H1 (cell line): ENCODE data around the gene ITPRIPL2. TPM values are rescaled to one million over a fixed set of nuclear protein-coding genes. Genes with fewer than 3 reads are reported as not detected.

Experiments used
- CTCF ChIA-PET: fragments of 300-600 bp; sonication (Branson Sonifier 250); formaldehyde crosslinking; loops from one replicate; lab custom pipeline; 2021; ENCODE audit not compliant: partially characterized antibody; lab: Charles Lee
- POLR2A ChIA-PET: fragments of 300-600 bp; sonication (Branson Sonifier 250); formaldehyde crosslinking; loops from one replicate; lab custom pipeline; 2021; ENCODE audit warnings: inconsistent platforms; ENCODE audit not compliant: partially characterized antibody; lab: Charles Lee
- DNase-seq, 2 experiments: peaks; one replicate each; pipeline versions ENCODE4 v3.0.0 to v3.0.0-alpha.2; 2010 to 2022; ENCODE audit warnings: low spot score in 2 of 2, low read depth in 1 of 2, mixed read lengths in 1 of 2
- FAIRE-seq: peaks from 2 replicates; lab custom pipeline; 2011; peaks lifted over from hg19 to GRCh38; lab: Jason Lieb, UNC
- H2AFZ ChIP-seq: 2 replicates; pipeline ENCODE4 v1.8.1; 2012; ENCODE audit warnings: low read length, inconsistent platforms
- H2AK5ac ChIP-seq: 2 replicates; pipeline ENCODE4 v1.6.1; 2013; ENCODE audit warnings: low read depth, low read length
- H2BK120ac ChIP-seq: replicated peaks from 2 replicates; pipeline ENCODE3; 2013; ENCODE audit warnings: low read depth, low read length, inconsistent platforms
- H2BK12ac ChIP-seq: 2 replicates; pipeline ENCODE4 v1.6.1; 2013; ENCODE audit warnings: low read depth, low read length
- H2BK15ac ChIP-seq: 2 replicates; pipeline ENCODE4 v1.6.1; 2013; ENCODE audit warnings: low read length
- H2BK20ac ChIP-seq: 2 replicates; pipeline ENCODE4 v1.6.1; 2013; ENCODE audit warnings: low read length
- H2BK5ac ChIP-seq: 2 replicates; pipeline ENCODE4 v1.6.1; 2013; ENCODE audit warnings: low read depth, low read length
- H3K14ac ChIP-seq: 2 replicates; pipeline ENCODE4 v1.6.1; 2013; ENCODE audit warnings: inconsistent platforms; ENCODE audit not compliant: insufficient read length
- H3K18ac ChIP-seq: 2 replicates; pipeline ENCODE4 v1.6.1; 2013; ENCODE audit warnings: low read length; ENCODE audit errors: extremely low read depth
- H3K23ac ChIP-seq: 2 replicates; pipeline ENCODE4 v1.6.1; 2013; ENCODE audit warnings: inconsistent platforms; ENCODE audit not compliant: insufficient read length
- H3K23me2 ChIP-seq: 2 replicates; pipeline ENCODE4 v1.6.1; 2013; ENCODE audit warnings: low read depth, low read length
- H3K27ac ChIP-seq: 2 replicates; pipeline ENCODE4 v1.6.1; 2011; ENCODE audit warnings: low read depth, low read length, inconsistent platforms
- H3K27me3 ChIP-seq, 4 experiments: replicated peaks in 1 of 4; 1 replicate in 1 of 4; 2 replicates in 3 of 4; pipeline versions ENCODE4 v1.6.1 to v1.8.1; 2011 to 2013; ENCODE audit warnings: low read length in 3 of 4, mild to moderate bottlenecking in 3 of 4, inconsistent platforms in 2 of 4, mixed read lengths in 2 of 4, moderate library complexity in 1 of 4; ENCODE audit not compliant: control insufficient read depth in 3 of 4, insufficient read depth in 3 of 4; ENCODE audit errors: extremely low read depth in 1 of 4
- H3K36me3 ChIP-seq, 4 experiments: 2 replicates each; pipeline versions ENCODE4 v1.6.1 to v1.8.1; 2011 to 2013; ENCODE audit warnings: mild to moderate bottlenecking in 4 of 4, low read length in 3 of 4, moderate library complexity in 2 of 4, control low read depth in 1 of 4, inconsistent platforms in 1 of 4; ENCODE audit not compliant: insufficient read depth in 4 of 4, control insufficient read depth in 2 of 4
- H3K4ac ChIP-seq: replicated peaks from 2 replicates; pipeline ENCODE3; 2013; ENCODE audit warnings: low read length, low read depth, mixed read lengths, inconsistent platforms; ENCODE audit not compliant: insufficient read length
- H3K4me1 ChIP-seq, 4 experiments: replicated peaks in 1 of 4; 1 replicate in 1 of 4; 2 replicates in 3 of 4; pipeline versions ENCODE4 v1.6.1 to v1.8.1; 2011 to 2013; ENCODE audit warnings: low read length in 3 of 4, inconsistent platforms in 2 of 4, mixed read lengths in 1 of 4; ENCODE audit not compliant: insufficient read depth in 4 of 4, control insufficient read depth in 3 of 4
- H3K4me2 ChIP-seq, 2 experiments: 2 replicates each; pipeline versions ENCODE4 v1.6.1 to v1.8.1; 2011 to 2013; ENCODE audit warnings: low read depth in 2 of 2, low read length in 2 of 2, control low read depth in 1 of 2, inconsistent platforms in 1 of 2, mild to moderate bottlenecking in 1 of 2; ENCODE audit not compliant: insufficient read depth in 1 of 2
- H3K4me3 ChIP-seq, 4 experiments: fragments of 200-600, 300-600 bp in 1 of 4; sonication (generic), shearing (Covaris generic), sonication (Bioruptor Twin) in 1 of 4; 2 replicates each; pipeline versions ENCODE4 v1.5.1 to v1.8.1; 2011 to 2016; ENCODE audit warnings: low read length in 4 of 4, low read depth in 3 of 4, control low read depth in 2 of 4, inconsistent platforms in 2 of 4, mild to moderate bottlenecking in 2 of 4, mixed read lengths in 1 of 4, moderate library complexity in 1 of 4; ENCODE audit not compliant: insufficient read depth in 2 of 4; ENCODE audit errors: extremely low read depth in 1 of 4
- H3K56ac ChIP-seq: replicated peaks from 2 replicates; pipeline ENCODE3; 2013; ENCODE audit warnings: low read depth, mild to moderate bottlenecking, mixed read lengths, low read length, inconsistent platforms; ENCODE audit not compliant: insufficient read length
- H3K79me1 ChIP-seq: 2 replicates; pipeline ENCODE4 v1.6.1; 2013; ENCODE audit warnings: low read depth, low read length, control low read depth
- H3K79me2 ChIP-seq, 2 experiments: 2 replicates each; pipeline versions ENCODE4 v1.6.1 to v1.8.1; 2012 to 2013; ENCODE audit warnings: low read length in 2 of 2, mild to moderate bottlenecking in 2 of 2, inconsistent platforms in 1 of 2; ENCODE audit not compliant: insufficient read depth in 2 of 2, control insufficient read depth in 1 of 2
- H3K9ac ChIP-seq, 4 experiments: replicated peaks in 1 of 4; 1 replicate in 1 of 4; 2 replicates in 3 of 4; pipeline versions ENCODE4 v1.6.1 to v1.8.1; 2011 to 2013; ENCODE audit warnings: low read depth in 3 of 4, low read length in 3 of 4, control low read depth in 2 of 4, mild to moderate bottlenecking in 2 of 4, moderate library complexity in 2 of 4, inconsistent platforms in 1 of 4; ENCODE audit errors: extremely low read depth in 1 of 4
- H3K9me3 ChIP-seq, 2 experiments: 2 replicates each; pipeline versions ENCODE4 v1.6.1 to v1.8.1; 2012 to 2013; ENCODE audit warnings: mild to moderate bottlenecking in 2 of 2, moderate library complexity in 2 of 2, control low read depth in 1 of 2, inconsistent platforms in 1 of 2, low read depth in 1 of 2, low read length in 1 of 2, mixed read lengths in 1 of 2; ENCODE audit not compliant: insufficient read depth in 2 of 2
- H4K20me1 ChIP-seq, 2 experiments: replicated peaks in 1 of 2; 2 replicates each; pipeline versions ENCODE3 to v1.8.1; 2011 to 2013; ENCODE audit warnings: inconsistent platforms in 2 of 2, low read length in 2 of 2, mild to moderate bottlenecking in 1 of 2; ENCODE audit not compliant: insufficient read depth in 2 of 2, control insufficient read depth in 1 of 2
- H4K5ac ChIP-seq: 2 replicates; pipeline ENCODE4 v1.6.1; 2013; ENCODE audit warnings: low read length, low read depth, mixed read lengths, inconsistent platforms; ENCODE audit not compliant: insufficient read length
- H4K8ac ChIP-seq: 2 replicates; pipeline ENCODE4 v1.8.0; 2013; ENCODE audit warnings: mild to moderate bottlenecking, moderate library complexity, low read length, inconsistent platforms; ENCODE audit not compliant: insufficient read depth; ENCODE audit errors: extremely low read depth
- H4K91ac ChIP-seq: replicated peaks from 2 replicates; pipeline ENCODE3; 2013; ENCODE audit warnings: low read length, mixed read lengths, inconsistent platforms; ENCODE audit not compliant: insufficient read length
- CREB1 ChIP-seq: IDR thresholded peaks from 2 replicates; pipeline ENCODE4 v1.6.1; 2012; ENCODE audit warnings: inconsistent platforms
- CTBP2 ChIP-seq: IDR thresholded peaks from 2 replicates; pipeline ENCODE4 v1.7.0; 2011; ENCODE audit warnings: borderline replicate concordance, mild to moderate bottlenecking, moderate library complexity, mixed read lengths, low read length; ENCODE audit not compliant: insufficient read depth, insufficient read length
- EGR1 ChIP-seq: IDR thresholded peaks from 2 replicates; pipeline ENCODE4 v1.6.1; 2011; ENCODE audit warnings: low read depth, low read length, borderline replicate concordance
- EP300 ChIP-seq, 2 experiments: IDR thresholded peaks; 1 replicate in 1 of 2; 2 replicates in 1 of 2; pipeline ENCODE4 v1.6.1; 2011 to 2012; ENCODE audit warnings: low read depth in 2 of 2, low read length in 2 of 2, mild to moderate bottlenecking in 2 of 2, borderline replicate concordance in 1 of 2, inconsistent platforms in 1 of 2, moderate library complexity in 1 of 2
- HDAC2 ChIP-seq, 2 experiments: fragments of 300-600 bp in 1 of 2; sonication (generic) in 1 of 2; IDR thresholded peaks; 2 replicates each; pipeline ENCODE4 v1.6.1; 2011 to 2012; ENCODE audit warnings: low read depth in 2 of 2, low read length in 2 of 2, mild to moderate bottlenecking in 2 of 2, moderate library complexity in 2 of 2, borderline replicate concordance in 1 of 2, inconsistent platforms in 1 of 2
- MAFK ChIP-seq: IDR thresholded peaks from 2 replicates; pipeline ENCODE4 v1.6.1; 2012; ENCODE audit warnings: low read depth, mild to moderate bottlenecking, improper control_type of control experiment, low read length
- SIX5 ChIP-seq: IDR thresholded peaks from 2 replicates; pipeline ENCODE4 v1.6.1; 2011; ENCODE audit warnings: mild to moderate bottlenecking, low read depth, low read length
- SUZ12 ChIP-seq: fragments of 200-600 bp; sonication (generic); IDR thresholded peaks from 2 replicates; pipeline ENCODE4 v1.6.1; 2012; ENCODE audit warnings: mild to moderate bottlenecking, inconsistent platforms, low read length, moderate library complexity, mixed read lengths
- TBP ChIP-seq: IDR thresholded peaks from 2 replicates; pipeline ENCODE4 v1.6.1; 2011; ENCODE audit warnings: low read depth, low read length, improper control_type of control experiment
- ZNF274 ChIP-seq: IDR thresholded peaks from 2 replicates; pipeline ENCODE4 v1.7.0; 2012; ENCODE audit warnings: low read length, borderline replicate concordance; ENCODE audit errors: extremely low read depth
- WGBS, 2 experiments: shearing (Covaris generic) in 1 of 2; methylation state at CpG; one replicate each; pipeline versions ENCODE4 v1.1.6 to v1.1.7; 2013 to 2015; ENCODE audit warnings: low lambda C conversion rate in 2 of 2, mixed read lengths in 2 of 2, inconsistent platforms in 1 of 2, low coverage in 1 of 2, missing lambda C conversion rate in 1 of 2; ENCODE audit not compliant: insufficient replicate concordance in 2 of 2, insufficient coverage in 1 of 2, insufficient read length in 1 of 2; ENCODE audit errors: extremely low coverage in 1 of 2, missing lambda C conversion rate in 1 of 2; 5-methylcytosine and 5-hydroxymethylcytosine counted together
- polyA plus RNA-seq, 7 experiments: library from polyadenylated mRNA; depleted of rRNA in 3 of 7; stranded (reverse) in 5 of 7; unstranded in 2 of 7; fragments of >200 nt in 5 of 7; fragments of 200-250 nt in 2 of 7; gene quantifications; 1 replicate in 5 of 7; 2 replicates in 1 of 7; 4 replicates in 1 of 7; pipeline versions ENCODE4 v1.2.1 to v1.2.3, GENCODE V29; 2011 to 2013; ENCODE audit warnings: missing spikeins in 2 of 7, mixed read lengths in 2 of 7
- total RNA-seq: library from RNA; stranded (reverse); fragmentation: NEBNext Ultra II Directional; extraction: Animal tissue kit (Norgen Biotek cat#: 25700); gene quantifications from 2 replicates; pipeline ENCODE4 v1.2.1, GENCODE V29; 2021

ITPRIPL2 gene
- total and polyA plus RNA-seq, 2 of the 8 experiments (the other 6 are each of a cell fraction or from before 2014, with no cell fraction given): 1.1 to 3.4 TPM

- TF ChIP-seq SIX5 (no peak), CTBP2 (no peak), HDAC2 (IDR thresholded peaks at IDR 0.05; ENCODE audit: borderline replicate concordance in 1 of 2, low read depth in 2 of 2, low read length in 2 of 2) (no peak), TBP (no peak), EP300 (IDR thresholded peaks at IDR 0.05; ENCODE audit: borderline replicate concordance in 1 of 2, low read depth in 2 of 2, low read length in 2 of 2) (no peak), MAFK (no peak), ZNF274 (no peak), SUZ12 (no peak), CREB1 (no peak), EGR1 (no peak)
- FAIRE-seq (no peak), DNase-seq (no peak)
- CTCF ChIA-PET: interaction anchor here (0.9 to 3.0 kb wide), 2 partner anchors 15 to 79 kb away, joined by 5 to 19 read pairs; no protein-coding TSS in a partner anchor
- no peak overlapping the region for H3K14ac ChIP-seq
- H2AFZ ChIP-seq: no peak overlapping the region
- no peak overlapping the region for H2BK5ac ChIP-seq
- H4K8ac ChIP-seq: no peak overlapping the region
- H3K4me3 ChIP-seq: no peak overlapping the region
- H4K20me1 ChIP-seq: no peaks in the 10 kb centered on the region
- H4K5ac ChIP-seq: no peak overlapping the region
- no peak overlapping the region for H4K91ac ChIP-seq
- no peak overlapping the region for H2BK120ac ChIP-seq
- H2BK15ac ChIP-seq: no peak overlapping the region
- no peak overlapping the region for H2AK5ac ChIP-seq
- no peaks in the 10 kb centered on the region for H3K79me2 ChIP-seq
- H3K36me3 ChIP-seq: no peaks in the 10 kb centered on the region
- no peak overlapping the region for H3K4ac ChIP-seq
- no peak overlapping the region for H2BK20ac ChIP-seq
- H3K9me3 ChIP-seq: no peaks in the 10 kb centered on the region
- no peak overlapping the region; a peak in 1 of 7 replicates for H3K9ac ChIP-seq
- WGBS, 2 experiments: 86% methylated on average over 5 of the region's 5 CpGs; no CpG with 5 or more reads in 1 of the 2 experiments
- POLR2A ChIA-PET: no interaction called here
- no peak overlapping the region for H3K27ac ChIP-seq
- H3K79me1 ChIP-seq: no peaks in the 10 kb centered on the region
- no peak overlapping the region for H3K56ac ChIP-seq
- H3K18ac ChIP-seq: no peak overlapping the region
- H3K23ac ChIP-seq: no peak overlapping the region
- peaks cover 3% of the 10 kb centered on the region; the same call in 1 of the 2 replicates for H3K23me2 ChIP-seq
- peaks cover 0 to 2% (median 2%) of the 10 kb centered on the region in 4 experiments; a peak in 3 of 7 replicates for H3K4me1 ChIP-seq
- no peak overlapping the region for H2BK12ac ChIP-seq
- no peak overlapping the region for H3K4me2 ChIP-seq
- H3K27me3 ChIP-seq: peaks cover 0 to 16% (median 14%) of the 10 kb centered on the region in 4 experiments; a peak in 5 of 7 replicates
Observed at GRCh38 chr16:19165101-19165500, 51.3 kb downstream of the ITPRIPL2 start.
